NCI-H1930 (cell line): ENCODE data around the gene MCAM.
A peak's percentile ranks its signal among the peaks of the same experiment; 100 is the strongest.

ENCODE experiments used
- DNase-seq, 2 experiments: peaks; one replicate each; lab custom pipeline; 2025; lab: John Stamatoyannopoulos, UW

The MCAM gene

GRCh38 chr11:119330237-119330636 lies 13.3 kb upstream of the MCAM start:
- DNase-seq, result no peak

DNA sequence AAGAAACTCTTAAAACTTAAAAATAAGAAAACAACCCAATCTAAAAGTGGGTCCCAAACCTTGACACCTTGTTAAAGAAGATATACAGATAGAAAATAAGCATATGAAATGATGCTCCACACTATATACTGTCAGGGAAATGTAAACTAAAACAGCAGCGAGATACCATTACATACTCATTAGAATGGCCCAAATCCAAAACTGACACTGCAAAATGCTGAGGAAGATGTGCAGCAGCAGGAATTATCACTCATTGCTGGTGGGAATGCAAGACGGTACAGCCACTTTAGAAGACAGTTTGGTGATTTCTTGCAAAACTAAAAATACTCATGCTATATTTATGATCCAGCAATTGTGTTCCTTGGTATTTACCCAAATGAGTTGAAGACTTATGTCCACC lies 12.4 kb upstream of the MCAM start:
- DNase-seq, result no peak

DNA sequence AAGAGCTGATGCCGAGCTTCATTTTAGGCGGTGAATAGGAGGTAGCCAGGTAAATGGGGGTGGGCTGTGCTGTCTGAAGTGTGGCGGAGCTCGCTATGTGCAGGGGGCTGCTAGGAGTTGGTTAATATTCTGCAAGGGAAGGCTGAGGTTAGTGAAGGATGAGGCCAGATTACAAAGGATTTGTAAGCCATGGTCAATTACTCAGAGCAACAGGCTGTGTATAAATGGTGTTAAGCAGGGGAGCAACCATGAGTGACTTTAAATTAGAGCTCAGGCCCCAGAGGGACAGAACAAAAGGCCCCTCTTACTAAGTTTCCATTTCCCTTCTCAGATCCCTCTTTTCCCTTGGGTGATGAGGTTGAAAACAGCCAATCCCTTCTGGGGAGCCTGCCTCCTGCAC lies 7.3 kb upstream of the MCAM start:
- DNase-seq, result no peak

DNA sequence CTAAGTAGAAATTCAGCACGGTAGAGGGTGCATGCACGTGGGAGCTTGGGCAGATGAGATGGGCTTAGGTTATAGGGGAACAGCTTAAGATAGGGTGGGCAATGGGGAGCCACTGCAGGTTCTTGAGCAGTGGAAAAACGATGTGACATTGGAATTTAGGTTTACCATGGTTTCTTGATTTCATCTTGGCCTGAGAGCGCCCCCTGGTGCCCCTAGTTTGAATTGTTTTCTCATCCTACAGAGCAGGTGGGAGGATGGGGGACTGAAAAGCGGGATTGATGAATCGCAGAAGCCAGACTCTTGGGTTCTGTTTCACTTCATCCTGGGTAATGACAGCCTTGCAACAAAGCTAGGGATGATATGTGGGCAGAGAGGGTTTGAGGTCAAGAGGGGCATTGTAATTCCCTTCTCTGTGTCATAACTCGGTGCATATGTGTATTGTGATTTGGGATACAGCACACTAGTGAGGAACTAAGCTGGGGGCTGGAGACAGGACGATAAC lies 6.7 kb upstream of the MCAM start:
- peak; percentile 36 to 56 for DNase-seq

DNA sequence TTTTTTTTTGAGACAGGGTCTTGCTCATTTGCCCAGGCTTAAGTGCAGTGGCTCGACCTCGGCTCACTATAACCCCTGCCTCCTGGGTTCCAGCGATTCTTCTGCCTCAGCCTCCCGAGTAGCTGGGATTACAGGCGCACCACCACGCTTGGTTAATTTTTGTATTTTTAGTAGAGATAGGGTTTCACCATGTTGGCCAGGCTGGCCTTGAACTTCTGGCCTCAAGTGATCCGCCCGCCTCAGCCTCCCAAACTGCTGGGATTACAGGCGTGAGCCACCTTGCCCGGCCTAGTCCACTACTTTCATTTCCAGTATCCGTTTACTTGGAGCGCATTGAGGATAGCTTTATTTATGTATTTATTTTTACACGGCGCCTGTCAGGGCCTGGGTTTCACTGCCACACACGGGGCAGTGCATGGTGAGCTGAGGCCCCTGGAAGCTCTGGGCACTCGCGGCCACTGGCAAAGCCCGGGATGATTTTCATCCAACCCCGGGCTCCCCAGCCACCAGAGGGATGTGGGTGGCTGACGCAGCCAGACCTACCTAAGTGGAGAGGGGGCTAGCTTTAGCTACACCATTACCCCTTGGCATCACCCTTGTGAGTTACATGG lies 6.1 kb upstream of the MCAM start:
- DNase-seq, result no peak

- no peak for DNase-seq
Measured at GRCh38 chr11:119322360-119322739, 5.4 kb upstream of the MCAM start.

DNA sequence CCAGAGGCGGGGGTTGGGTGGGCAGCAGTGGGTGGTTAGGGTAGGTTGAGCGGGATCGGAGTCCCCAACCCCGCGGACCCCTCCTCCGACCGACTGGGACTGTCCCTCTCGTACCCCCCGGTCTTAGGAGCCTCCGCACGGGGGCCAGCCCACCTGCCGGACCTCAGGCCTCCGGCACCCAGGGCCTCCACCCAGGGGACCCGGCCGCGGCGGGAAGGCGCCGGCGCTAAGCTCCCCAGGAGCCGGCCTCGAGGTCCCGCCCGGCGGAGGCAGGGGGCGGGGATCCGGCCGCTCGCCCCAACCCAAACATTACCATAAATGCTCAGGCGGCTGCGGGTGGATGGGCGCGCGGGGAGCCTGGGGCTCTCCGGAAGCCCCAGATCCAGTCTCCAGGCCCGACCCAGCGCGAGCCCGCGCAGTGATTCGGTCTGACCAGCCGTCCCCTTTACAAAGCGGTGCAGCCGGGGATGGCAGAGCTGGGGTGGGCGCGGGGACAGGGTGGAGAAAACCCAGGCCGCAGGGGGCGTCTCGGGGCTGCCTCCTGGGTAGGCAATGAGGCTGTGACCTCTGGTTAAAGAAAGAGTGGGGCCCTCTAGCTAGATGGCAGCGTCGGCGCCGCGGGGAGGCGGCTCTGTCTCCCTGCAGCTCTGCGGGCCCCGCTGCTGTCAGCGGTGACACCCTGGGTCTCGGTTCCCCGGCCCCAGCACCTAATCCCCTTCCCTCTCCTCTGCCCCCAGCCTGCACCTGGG lies 4.0 kb upstream of the MCAM start:
- no peak for DNase-seq

GRCh38 chr11:119320240-119320775 lies 3.4 kb upstream of the MCAM start:
- DNase-seq, result no peak

DNA sequence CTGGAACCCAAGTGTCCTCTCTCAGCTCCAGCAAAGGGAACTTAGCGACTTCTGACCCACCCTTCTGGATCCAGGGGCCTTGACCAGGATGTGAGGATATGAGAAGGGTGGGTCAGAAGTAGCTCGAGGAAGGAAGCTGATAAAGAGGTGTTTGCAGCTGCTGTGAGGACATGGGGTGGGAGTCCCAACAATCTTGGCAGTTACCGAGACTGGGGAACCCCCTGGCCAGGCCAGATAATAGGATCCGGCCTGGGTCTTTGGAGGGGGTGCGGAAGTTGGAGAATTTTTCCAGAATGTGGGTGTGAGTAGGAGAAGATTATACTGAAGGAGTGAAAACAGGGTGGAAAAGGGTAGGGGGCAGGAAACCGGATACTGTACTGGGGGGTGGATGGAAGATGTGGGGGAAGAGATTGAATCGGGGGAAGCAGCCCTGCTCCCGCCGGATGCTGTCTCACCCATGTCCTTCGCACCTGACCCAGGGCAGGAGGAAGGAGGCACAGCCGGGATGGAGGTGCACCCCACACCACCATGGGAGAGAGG lies 2.8 kb upstream of the MCAM start:
- no peak for DNase-seq

- no peak for DNase-seq
Measured at GRCh38 chr11:119319136-119319699, 2.3 kb upstream of the MCAM start.

DNA sequence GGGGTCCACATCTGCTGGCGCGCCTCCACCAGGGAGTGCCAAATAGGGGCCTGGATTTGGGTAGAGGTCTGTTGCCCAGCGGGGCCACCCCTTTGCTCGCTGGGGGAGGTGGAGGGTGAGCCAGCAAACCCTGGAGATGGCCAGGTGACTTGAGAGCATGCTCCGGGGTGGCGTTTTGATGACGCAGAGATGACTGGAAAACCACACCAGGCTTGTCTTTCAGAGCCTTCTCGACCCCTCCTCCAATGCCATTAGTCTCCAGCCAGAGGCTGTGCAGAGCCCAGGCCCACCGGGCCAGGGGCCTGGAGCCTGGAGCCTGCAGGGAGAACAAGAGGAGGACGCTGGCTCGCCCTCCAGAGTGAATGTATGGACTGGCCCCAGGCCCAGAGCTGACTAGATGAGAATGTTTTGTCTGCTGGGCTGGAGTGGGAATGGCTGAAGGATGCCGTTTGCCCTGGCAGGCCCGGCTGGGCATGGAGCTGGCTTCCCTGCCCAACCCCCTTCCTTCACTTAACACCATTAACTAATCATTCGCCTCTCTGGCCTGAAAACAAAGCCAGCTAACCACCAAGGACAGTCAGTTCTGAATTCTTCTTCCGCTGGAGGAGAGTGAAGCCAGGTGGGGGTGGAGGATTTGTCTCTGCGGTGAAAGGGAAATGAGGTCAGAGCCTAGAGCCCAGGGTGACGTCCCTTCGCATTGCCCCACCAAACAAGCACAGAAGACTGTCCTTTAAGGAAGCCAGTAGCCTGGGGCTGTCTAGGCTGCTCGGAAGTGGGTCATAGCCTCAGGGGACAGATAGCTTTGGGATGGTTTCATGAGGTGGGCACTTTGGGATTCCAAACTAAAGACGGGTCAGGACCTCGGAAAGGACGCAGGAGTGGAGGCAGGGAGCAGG lies 1.6 kb upstream of the MCAM start:
- no peak for DNase-seq

- no peak for DNase-seq
Measured at GRCh38 chr11:119317592-119318239, 786 bp upstream of the MCAM start.

DNA sequence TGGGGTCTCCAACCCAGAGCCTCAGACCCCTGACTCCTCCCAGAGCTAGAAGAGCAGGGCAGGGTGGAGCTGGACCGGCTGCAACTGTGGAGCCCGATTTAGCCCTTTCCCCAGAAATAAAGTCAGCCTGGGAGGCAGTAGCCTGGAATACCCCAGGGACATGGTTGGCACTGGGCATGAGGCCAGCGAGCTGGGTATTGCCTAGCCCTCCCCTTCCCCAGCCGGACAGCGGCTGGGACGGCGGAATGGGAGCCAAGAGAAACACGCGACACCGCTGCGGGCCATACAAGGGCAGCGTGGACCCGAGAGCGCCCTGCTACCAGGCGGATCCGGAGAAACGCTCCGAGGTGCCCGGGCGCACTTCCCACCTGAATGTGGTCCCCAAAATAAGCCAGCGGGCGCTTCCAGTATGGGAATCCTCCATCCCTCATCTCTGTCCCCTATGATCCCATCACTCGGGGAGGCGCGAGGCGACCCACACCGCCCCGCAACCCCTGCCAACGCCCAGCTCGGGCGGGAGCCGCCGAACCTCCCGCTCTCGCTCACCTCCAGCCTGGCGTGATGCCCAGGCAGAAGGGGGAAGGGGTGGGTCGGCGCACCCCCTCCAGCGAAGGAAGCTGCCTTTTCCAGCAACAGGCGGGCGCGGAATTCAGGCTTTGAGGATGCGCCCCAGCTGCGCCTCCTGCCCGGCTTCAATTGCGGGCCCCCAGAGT lies 758 bp downstream of the MCAM start:
- no peak for DNase-seq

DNA sequence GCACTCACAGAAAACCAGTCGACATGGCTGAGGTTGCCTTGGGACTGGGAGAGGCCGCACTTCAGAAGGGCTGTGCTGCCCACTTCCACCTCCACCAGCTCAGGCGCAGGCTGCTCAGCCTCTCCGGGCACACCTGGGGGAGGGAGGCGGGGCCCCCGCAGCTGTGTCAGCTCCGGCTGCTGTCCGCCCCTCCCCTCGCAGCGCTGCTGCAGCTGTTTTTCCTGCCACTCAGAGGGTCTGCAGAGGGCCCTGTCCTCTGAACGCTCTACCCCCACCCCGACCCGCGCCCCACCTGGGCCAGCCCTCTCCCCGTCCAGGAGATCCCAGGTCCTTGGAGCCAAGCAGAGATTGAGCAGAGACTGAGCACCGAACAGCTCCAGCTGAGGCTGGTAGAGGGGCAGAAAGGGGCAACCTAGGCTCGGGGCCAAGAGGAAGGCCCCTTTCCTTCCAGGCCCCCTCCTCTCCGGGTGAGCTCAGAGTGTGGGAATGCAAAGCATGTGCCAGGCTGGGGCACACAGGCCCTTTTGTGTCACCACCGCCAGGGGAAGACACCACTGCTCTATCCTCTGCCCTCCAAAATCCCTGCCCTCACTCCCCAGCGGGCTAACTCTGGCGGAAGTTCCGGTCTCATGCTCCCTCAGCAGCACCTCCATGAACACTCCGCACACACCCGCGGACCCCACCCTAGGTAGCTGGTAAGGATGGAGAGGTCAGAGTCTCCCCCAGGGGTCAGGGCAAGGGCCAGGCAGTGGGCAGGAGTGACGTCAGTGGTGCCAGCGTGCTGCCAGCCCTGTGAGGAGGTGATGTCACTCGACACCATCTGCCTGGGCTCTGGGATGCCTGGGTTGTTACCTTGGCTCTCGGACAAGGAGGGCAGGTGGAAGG lies 1.6 kb downstream of the MCAM start:
- DNase-seq, result no peak

- no peak for DNase-seq
Measured at GRCh38 chr11:119314726-119315125, 2.2 kb downstream of the MCAM start.

DNA sequence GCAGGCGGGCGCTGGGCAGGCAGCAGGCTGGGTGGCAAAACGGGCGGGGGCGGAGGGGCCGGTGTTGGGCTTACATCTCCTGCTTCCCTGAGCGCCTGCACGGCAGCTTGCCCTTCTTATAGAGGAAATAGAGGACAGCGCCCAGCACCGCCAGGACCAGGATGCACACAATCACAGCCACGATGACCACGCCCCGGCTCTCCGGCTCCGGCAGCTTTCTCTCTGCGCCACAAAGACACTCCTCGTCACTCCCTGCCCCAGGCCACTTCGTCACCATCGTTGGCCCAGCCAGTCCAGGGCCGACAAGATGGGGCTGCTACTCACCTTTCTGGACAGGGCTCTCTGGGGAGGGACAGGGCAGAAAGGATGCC lies 6.3 kb downstream of the MCAM start:
- DNase-seq, result no peak

GRCh38 chr11:119309953-119310681 lies 6.8 kb downstream of the MCAM start:
- no peak for DNase-seq

DNA sequence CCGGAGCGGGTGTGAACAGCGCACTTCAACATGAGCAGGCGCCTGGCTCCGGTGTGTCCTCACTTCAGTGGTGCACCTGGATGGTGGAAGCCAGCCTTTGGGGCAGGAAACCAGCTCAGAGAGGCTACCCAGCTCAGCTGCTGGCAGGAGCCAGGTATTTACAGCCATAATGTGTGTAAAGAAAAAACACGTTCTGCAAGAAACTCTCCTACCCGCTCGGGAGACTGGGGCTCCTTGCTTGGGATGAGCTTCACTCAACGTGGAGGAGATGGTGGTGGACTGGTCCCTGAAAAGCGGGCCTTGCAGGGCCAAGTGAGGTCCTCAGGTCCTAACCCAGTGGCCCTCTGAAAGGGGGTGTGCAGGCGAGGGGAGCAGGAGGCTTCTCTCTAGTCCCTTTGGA lies 7.5 kb downstream of the MCAM start:
- DNase-seq, result no peak

DNA sequence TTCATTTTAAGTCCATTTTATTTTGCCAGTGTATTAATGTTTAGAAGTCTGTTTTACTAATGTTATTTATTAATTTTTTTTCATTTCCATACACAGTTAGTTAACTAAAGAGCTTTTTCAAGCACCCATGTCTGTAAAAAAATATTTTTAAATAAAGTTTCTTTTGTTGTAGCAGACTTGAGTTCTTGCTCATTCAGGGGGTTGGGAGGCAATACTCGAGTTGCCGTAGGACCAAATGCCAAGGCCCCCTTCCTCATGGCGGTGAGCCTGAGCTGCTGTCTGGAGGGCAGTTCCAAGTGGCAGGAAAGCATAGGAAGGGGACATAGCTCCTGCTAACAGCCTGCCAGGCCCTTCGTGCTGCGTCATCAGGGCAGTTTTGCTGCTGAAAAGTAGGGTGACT lies 9.0 kb downstream of the MCAM start:
- DNase-seq, result no peak
